ENCODE results near the gene CT47C1. TPM values are rescaled to one million over a fixed set of nuclear protein-coding genes. Genes with fewer than 3 reads are reported as not detected.
A peak's percentile ranks its signal among the peaks of the same experiment; 100 is the strongest.

CT47C1 gene
- total RNA-seq, 1 donor from 2014 or later = not detected

- Mint-ChIP-seq H3K27me3 (ENCODE audit: low read depth) (no peaks in the 10 kb centered on the region), H3K9me3 (peaks cover 16% of the 10 kb centered on the region), H3K36me3 (ENCODE audit: low read depth) (no peaks in the 10 kb centered on the region), H3K4me3 (no peak overlapping the region), H3K27ac (ENCODE audit: unreplicated experiment) (no peak overlapping the region), H3K4me1 (no peaks in the 10 kb centered on the region)
- TF ChIP-seq CTCF (conservative IDR thresholded peaks at IDR 0.05) = no peak
- no peak for DNase-seq (ENCODE audit: low read depth, low spot score)
Observed at GRCh38 chrX:119045884-119046283, 26.9 kb upstream of the CT47C1 start.

- no peaks in the 10 kb centered on the region for H3K4me1 Mint-ChIP-seq
- no peak for TF ChIP-seq CTCF (conservative IDR thresholded peaks at IDR 0.05)
- no peaks in the 10 kb centered on the region for H3K36me3 Mint-ChIP-seq (ENCODE audit: low read depth)
- no peaks in the 10 kb centered on the region for H3K27me3 Mint-ChIP-seq (ENCODE audit: low read depth)
- H3K27ac Mint-ChIP-seq (ENCODE audit: unreplicated experiment) = peak overlapping the region; percentile 78
- H3K4me3 Mint-ChIP-seq = no peak overlapping the region
- DNase-seq (ENCODE audit: low read depth, low spot score) = no peak
- peaks cover 4% of the 10 kb centered on the region for H3K9me3 Mint-ChIP-seq
Observed at GRCh38 chrX:119055687-119056086, 17.1 kb upstream of the CT47C1 start.

GRCh38 chrX:119062750-119063374, 9.9 kb upstream of the CT47C1 start:
- no peak for TF ChIP-seq CTCF (conservative IDR thresholded peaks at IDR 0.05)
- Mint-ChIP-seq H3K27ac (ENCODE audit: unreplicated experiment) (no peak overlapping the region), H3K4me3 (no peak overlapping the region), H3K36me3 (ENCODE audit: low read depth) (no peaks in the 10 kb centered on the region), H3K4me1 (no peaks in the 10 kb centered on the region), H3K9me3 (no peaks in the 10 kb centered on the region), H3K27me3 (ENCODE audit: low read depth) (no peaks in the 10 kb centered on the region)
- DNase-seq (ENCODE audit: low read depth, low spot score) = no peak

DNA sequence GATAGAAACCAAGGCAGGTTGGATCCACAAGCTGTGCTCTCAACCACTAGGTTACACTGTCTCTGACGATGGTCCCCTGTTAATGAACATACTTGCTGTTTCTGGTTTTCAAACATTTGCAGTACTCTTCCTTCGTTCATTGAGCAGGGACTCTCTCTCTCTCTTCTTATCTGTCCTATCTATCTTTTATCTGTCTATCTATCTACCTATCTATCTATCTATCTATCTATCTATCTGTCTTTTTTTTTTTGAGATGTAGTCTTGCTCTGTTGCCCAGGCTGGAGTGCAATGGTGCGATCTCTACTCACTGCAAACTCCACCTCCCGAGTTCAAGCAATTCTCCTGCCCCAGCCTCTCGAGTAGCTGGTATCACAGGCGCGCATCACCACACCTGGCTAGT, 9.4 kb upstream of the CT47C1 start:
- H3K27me3 Mint-ChIP-seq (ENCODE audit: low read depth) = no peaks in the 10 kb centered on the region
- H3K4me1 Mint-ChIP-seq = no peaks in the 10 kb centered on the region
- no peak for TF ChIP-seq CTCF (conservative IDR thresholded peaks at IDR 0.05)
- DNase-seq (ENCODE audit: low read depth, low spot score) = no peak
- no peaks in the 10 kb centered on the region for H3K9me3 Mint-ChIP-seq
- H3K27ac Mint-ChIP-seq (ENCODE audit: unreplicated experiment) = no peak overlapping the region
- H3K4me3 Mint-ChIP-seq = no peak overlapping the region
- no peaks in the 10 kb centered on the region for H3K36me3 Mint-ChIP-seq (ENCODE audit: low read depth)

DNA sequence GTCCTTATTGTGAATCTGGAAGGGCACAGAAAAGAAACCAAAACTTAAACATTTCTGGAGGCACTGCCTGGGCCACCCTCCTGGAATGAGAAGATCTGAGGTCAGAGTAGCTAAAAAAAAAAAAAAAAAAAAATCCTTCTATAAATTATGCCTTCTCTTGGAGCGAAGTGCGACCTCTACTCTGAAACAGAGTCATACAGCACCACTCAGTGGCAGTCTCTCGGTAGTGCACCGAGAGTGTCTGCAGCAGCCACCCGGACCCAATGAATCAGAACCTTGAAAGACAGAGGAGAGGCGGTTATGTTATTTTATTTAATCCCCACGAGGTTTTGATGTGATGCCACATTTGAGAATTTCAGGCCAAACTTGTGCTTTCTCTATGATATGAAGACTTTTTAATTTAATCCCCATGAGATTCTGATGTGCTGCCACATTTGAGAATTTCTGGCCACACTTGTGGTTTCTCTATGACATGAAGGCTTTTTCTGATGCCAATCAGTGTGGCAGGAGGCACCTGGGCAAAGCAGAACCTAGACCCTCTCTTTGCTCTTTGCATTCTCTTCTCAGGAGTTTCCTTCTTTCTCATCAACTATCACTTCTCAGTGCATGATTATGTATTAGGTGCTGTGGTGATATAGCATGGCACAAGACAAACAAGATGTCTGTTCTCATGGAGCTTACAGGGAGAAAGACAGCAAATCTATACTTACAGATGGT, 5.6 kb upstream of the CT47C1 start:
- no peaks in the 10 kb centered on the region for H3K27me3 Mint-ChIP-seq (ENCODE audit: low read depth)
- H3K4me1 Mint-ChIP-seq = no peaks in the 10 kb centered on the region
- peak; percentile 38 for DNase-seq (ENCODE audit: low read depth, low spot score)
- H3K9me3 Mint-ChIP-seq = peaks cover 2% of the 10 kb centered on the region
- no peak overlapping the region for H3K4me3 Mint-ChIP-seq
- H3K27ac Mint-ChIP-seq (ENCODE audit: unreplicated experiment) = no peak overlapping the region
- TF ChIP-seq CTCF (conservative IDR thresholded peaks at IDR 0.05) = peak; percentile 64
- peaks cover 4% of the 10 kb centered on the region for H3K36me3 Mint-ChIP-seq (ENCODE audit: low read depth)

All from neural crest cell (in vitro differentiated cells).